NB4 (cell line): Measurements from ENCODE around the gene SV2C.

Experiments
- CTCF ChIP-seq: IDR thresholded peaks from one replicate; pipeline ENCODE4 v1.5.1; 2012; ENCODE audit warnings: low read depth, low read length
- MYC ChIP-seq: IDR thresholded peaks from 2 replicates; pipeline ENCODE4 v1.6.1; 2011; ENCODE audit warnings: low read depth, low read length
- POLR2A ChIP-seq: IDR thresholded peaks from 2 replicates; pipeline ENCODE4 v1.6.1; 2011; ENCODE audit warnings: mild to moderate bottlenecking; ENCODE audit not compliant: insufficient read length; ENCODE audit errors: extremely low read depth

- TF ChIP-seq POLR2A: no peak
- no peak for TF ChIP-seq CTCF
- TF ChIP-seq MYC: no peak
Observed at GRCh38 chr5:76389513-76390154, 306.5 kb downstream of the SV2C start.
